Spleen (tissue), 7 donors: ENCODE results near the gene ITGAV.

Source experiments
- POLR2A ChIP-seq, 3 donors: fragments of 450-650 bp; IDR thresholded peaks; one replicate each; pipeline ENCODE4 v1.5.1; 2017; ENCODE audit warnings: antibody characterized with exemption in 3 of 3, mild to moderate bottlenecking in 1 of 3
- POLR2AphosphoS5 ChIP-seq, 3 donors: sonication (generic); formaldehyde crosslinking; IDR thresholded peaks; one replicate each; pipeline ENCODE4 v1.5.1; 2017; ENCODE audit warnings: antibody characterized with exemption in 3 of 3
- TF ChIP-seq, protein P1 (sequence below), 11 experiments: fragments of 200-600 bp in 7 of 11; fragments of 450-650 bp in 4 of 11; sonication (generic) in 4 of 11; IDR thresholded peaks in 8 of 11; conservative IDR thresholded peaks in 3 of 11; 1 replicate in 7 of 11; 2 replicates in 4 of 11; pipeline versions ENCODE4 v1.4.0 to v1.8.0; 2016 to 2021; ENCODE audit warnings: antibody characterized with exemption in 11 of 11, inconsistent platforms in 4 of 11, mild to moderate bottlenecking in 1 of 11
- donor health status: DM: no; HTN: no; CAD: no; lungs with moderate emphysema.
- donor health status: DM: no; HTN: no; CAD: no.
- donor health status: DM: no; HTN: no; CAD: no.

GRCh38 chr2:186695081-186695756 is 105.4 kb downstream of the ITGAV start:
- TF ChIP-seq, protein P1, sequence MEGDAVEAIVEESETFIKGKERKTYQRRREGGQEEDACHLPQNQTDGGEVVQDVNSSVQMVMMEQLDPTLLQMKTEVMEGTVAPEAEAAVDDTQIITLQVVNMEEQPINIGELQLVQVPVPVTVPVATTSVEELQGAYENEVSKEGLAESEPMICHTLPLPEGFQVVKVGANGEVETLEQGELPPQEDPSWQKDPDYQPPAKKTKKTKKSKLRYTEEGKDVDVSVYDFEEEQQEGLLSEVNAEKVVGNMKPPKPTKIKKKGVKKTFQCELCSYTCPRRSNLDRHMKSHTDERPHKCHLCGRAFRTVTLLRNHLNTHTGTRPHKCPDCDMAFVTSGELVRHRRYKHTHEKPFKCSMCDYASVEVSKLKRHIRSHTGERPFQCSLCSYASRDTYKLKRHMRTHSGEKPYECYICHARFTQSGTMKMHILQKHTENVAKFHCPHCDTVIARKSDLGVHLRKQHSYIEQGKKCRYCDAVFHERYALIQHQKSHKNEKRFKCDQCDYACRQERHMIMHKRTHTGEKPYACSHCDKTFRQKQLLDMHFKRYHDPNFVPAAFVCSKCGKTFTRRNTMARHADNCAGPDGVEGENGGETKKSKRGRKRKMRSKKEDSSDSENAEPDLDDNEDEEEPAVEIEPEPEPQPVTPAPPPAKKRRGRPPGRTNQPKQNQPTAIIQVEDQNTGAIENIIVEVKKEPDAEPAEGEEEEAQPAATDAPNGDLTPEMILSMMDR (IDR thresholded peaks at IDR 0.05 in 8 of 11, conservative IDR thresholded peaks at IDR 0.05 in 3 of 11): no peak
- TF ChIP-seq POLR2AphosphoS5 (IDR thresholded peaks at IDR 0.05) (no peak), POLR2A (IDR thresholded peaks at IDR 0.05) (no peak)
